Muscle layer of colon (tissue), 2 donors: ENCODE measurements around the gene LMO3.

Experiments
- H3K27ac ChIP-seq: one replicate; pipeline ENCODE4 v1.7.0; 2013; ENCODE audit warnings: low read depth, mild to moderate bottlenecking, low read length, moderate library complexity
- H3K27me3 ChIP-seq, 2 donors: one replicate each; pipeline ENCODE4 v1.7.0; 2013; ENCODE audit warnings: low read length in 2 of 2, mild to moderate bottlenecking in 2 of 2; ENCODE audit not compliant: insufficient read depth in 2 of 2, control insufficient read depth in 1 of 2
- H3K36me3 ChIP-seq: one replicate; pipeline ENCODE4 v1.7.0; 2013; ENCODE audit warnings: mild to moderate bottlenecking, low read length; ENCODE audit not compliant: insufficient read depth
- H3K4me1 ChIP-seq: one replicate; pipeline ENCODE4 v1.7.0; 2013; ENCODE audit warnings: mild to moderate bottlenecking, low read length; ENCODE audit not compliant: insufficient read depth
- H3K4me3 ChIP-seq, 2 donors: one replicate each; pipeline ENCODE4 v1.7.0; 2013; ENCODE audit warnings: low read length in 2 of 2, low read depth in 1 of 2, mild to moderate bottlenecking in 1 of 2, moderate library complexity in 1 of 2
- H3K9ac ChIP-seq: one replicate; pipeline ENCODE4 v1.7.0; 2013; ENCODE audit warnings: low read length
- H3K9me3 ChIP-seq: one replicate; pipeline ENCODE4 v1.7.0; 2013; ENCODE audit warnings: mild to moderate bottlenecking, low read length
- donor health status: abdominal sarcoma.
- donor health status: Adenocarcinoma of cecum.

The LMO3 gene

DNA sequence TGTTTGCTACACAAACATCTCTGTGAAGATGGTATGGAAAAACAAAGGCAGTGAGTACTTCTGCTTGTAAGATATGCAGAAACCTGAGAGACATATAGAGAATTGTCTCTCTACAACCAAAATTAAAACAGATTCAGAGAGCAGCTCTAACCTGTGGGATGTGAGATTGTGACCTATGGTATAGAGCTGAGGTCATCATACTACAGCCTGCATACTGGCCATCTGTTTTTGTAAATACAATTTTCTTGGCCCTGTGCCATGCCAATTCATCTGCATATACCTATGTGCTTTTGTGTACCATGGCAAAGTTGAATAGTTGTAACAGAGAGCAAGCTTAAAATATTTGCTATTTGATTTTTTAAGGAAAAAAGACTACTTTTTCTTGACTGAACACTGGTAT lies 99.6 kb downstream of the LMO3 start:
- no peaks in the 10 kb centered on the region for H3K36me3 ChIP-seq
- H3K27ac ChIP-seq, result no peak overlapping the region
- H3K9me3 ChIP-seq, result no peaks in the 10 kb centered on the region
- H3K4me3 ChIP-seq, result no peak overlapping the region
- H3K4me1 ChIP-seq, result no peaks in the 10 kb centered on the region
- no peak overlapping the region for H3K9ac ChIP-seq
- no peaks in the 10 kb centered on the region for H3K27me3 ChIP-seq

DNA sequence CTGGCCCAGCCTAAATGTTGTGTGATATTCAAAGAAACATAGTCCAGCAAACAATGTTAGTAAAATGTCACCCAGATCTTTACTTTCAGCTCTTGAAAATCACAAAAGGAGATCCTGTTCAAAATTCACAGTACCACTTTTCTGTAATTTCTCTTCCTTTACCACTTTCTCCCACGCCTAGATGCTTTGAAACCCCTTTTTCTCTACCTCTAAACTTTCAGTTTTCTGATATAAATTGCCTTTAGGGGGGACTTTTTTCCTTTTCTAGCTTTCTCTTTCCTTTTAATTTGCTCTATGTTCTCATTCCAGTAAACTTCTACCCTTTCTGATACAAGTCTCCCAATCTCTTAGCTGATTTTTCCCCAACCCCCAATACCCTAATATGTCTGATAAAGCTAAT lies 101.8 kb downstream of the LMO3 start:
- Histone ChIP-seq H3K4me3 (no peak overlapping the region), H3K36me3 (no peaks in the 10 kb centered on the region), H3K27ac (no peak overlapping the region), H3K4me1 (no peaks in the 10 kb centered on the region), H3K9me3 (no peaks in the 10 kb centered on the region), H3K9ac (no peak overlapping the region), H3K27me3 (no peaks in the 10 kb centered on the region)

DNA sequence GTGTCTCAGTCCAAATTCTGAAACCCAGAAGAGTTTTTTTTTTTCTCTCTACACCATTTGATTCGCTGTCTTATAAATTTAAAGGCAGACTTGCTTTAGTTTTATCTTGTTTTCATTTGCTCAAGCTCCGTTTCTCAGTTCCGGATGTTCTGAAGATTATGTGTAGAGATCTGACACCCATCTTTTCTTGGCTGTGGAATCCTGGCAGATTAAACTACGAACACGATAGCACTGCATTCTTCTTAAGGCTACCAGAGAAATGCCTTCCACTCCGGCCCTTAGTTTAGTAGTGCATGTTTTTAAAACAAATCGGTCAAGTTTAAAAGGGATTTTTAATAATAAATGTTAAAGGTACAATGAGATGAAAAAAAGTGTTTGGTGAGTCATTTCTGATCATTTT lies 106.4 kb downstream of the LMO3 start:
- H3K27me3 ChIP-seq, result no peaks in the 10 kb centered on the region
- H3K9me3 ChIP-seq, result no peaks in the 10 kb centered on the region
- no peak overlapping the region for H3K27ac ChIP-seq
- no peak overlapping the region for H3K4me3 ChIP-seq
- H3K4me1 ChIP-seq, result no peaks in the 10 kb centered on the region
- no peak overlapping the region for H3K9ac ChIP-seq
- no peaks in the 10 kb centered on the region for H3K36me3 ChIP-seq
